ENCODE measurements around the gene PSME1.

DNA sequence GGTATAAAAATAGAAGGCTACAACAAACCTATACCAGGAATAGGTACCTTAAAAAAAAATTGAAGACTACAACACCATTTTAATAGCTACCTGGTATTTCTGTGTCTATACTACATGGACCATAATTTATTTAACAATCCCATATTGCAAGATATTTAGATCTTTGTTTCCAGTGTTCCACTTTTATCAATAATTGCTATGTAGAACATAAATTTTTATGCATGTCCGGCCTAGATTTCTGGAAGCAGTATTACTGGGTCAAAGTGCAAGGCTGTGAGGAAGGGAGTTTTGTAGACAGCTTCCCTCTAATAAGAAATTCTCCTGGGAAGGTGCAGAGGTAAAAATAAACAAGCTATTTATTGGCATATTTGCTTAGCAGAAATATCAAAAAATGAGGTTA is 25.5 kb upstream of the PSME1 start:
- TF ChIP-seq, protein P1, sequence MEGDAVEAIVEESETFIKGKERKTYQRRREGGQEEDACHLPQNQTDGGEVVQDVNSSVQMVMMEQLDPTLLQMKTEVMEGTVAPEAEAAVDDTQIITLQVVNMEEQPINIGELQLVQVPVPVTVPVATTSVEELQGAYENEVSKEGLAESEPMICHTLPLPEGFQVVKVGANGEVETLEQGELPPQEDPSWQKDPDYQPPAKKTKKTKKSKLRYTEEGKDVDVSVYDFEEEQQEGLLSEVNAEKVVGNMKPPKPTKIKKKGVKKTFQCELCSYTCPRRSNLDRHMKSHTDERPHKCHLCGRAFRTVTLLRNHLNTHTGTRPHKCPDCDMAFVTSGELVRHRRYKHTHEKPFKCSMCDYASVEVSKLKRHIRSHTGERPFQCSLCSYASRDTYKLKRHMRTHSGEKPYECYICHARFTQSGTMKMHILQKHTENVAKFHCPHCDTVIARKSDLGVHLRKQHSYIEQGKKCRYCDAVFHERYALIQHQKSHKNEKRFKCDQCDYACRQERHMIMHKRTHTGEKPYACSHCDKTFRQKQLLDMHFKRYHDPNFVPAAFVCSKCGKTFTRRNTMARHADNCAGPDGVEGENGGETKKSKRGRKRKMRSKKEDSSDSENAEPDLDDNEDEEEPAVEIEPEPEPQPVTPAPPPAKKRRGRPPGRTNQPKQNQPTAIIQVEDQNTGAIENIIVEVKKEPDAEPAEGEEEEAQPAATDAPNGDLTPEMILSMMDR (conservative IDR thresholded peaks at IDR 0.05; ENCODE audit: low read length): no peak
- no peak for TF ChIP-seq EZH2phosphoT487 (IDR thresholded peaks at IDR 0.05; ENCODE audit: borderline replicate concordance, low read depth, low read length)
